Endothelial cell of umbilical vein (primary cell): ENCODE measurements around the gene CNFN. TPM values are rescaled to one million over a fixed set of nuclear protein-coding genes. Genes with fewer than 3 reads are reported as not detected.

Experiments used
- BruUV-seq: library from RNA; stranded (reverse); fragments of 400-500 nt; replicated peaks from 2 replicates; lab custom pipeline; 2021; lab: Mats Ljungman, UMichigan
- CTCF ChIA-PET: fragments of 300-600, 350-600 bp; sonication (Branson Sonifier 250); formaldehyde crosslinking; loops from one replicate; lab custom pipeline; 2021; ENCODE audit warnings: antibody characterized with exemption, inconsistent platforms; lab: Charles Lee
- POLR2A ChIA-PET: fragments of 300-600, 350-600 bp; sonication (Branson Sonifier 250); formaldehyde crosslinking; loops from one replicate; lab custom pipeline; 2021; ENCODE audit warnings: antibody characterized with exemption, inconsistent platforms; lab: Charles Lee
- DNase-seq: peaks from one replicate; pipeline ENCODE4 v3.0.0-alpha.2; 2011; ENCODE audit warnings: low read depth, low spot score
- FAIRE-seq: peaks from 2 replicates; lab custom pipeline; 2011; peaks lifted over from hg19 to GRCh38; lab: Jason Lieb, UNC
- H2AFZ ChIP-seq: 2 replicates; pipeline ENCODE4 v1.6.0; 2012; ENCODE audit warnings: low read depth, low read length, control low read depth, inconsistent platforms
- H3K27ac ChIP-seq: 2 replicates; pipeline ENCODE4 v1.5.1; 2011; ENCODE audit warnings: low read depth, mild to moderate bottlenecking, control low read depth, low read length, moderate library complexity; ENCODE audit not compliant: insufficient read depth
- H3K27me3 ChIP-seq, 2 experiments: 2 replicates each; pipeline versions ENCODE4 v1.6.0 to v1.6.1; 2011; ENCODE audit warnings: low read length in 2 of 2, mixed read lengths in 1 of 2; ENCODE audit not compliant: control insufficient read depth in 2 of 2, insufficient read depth in 2 of 2
- H3K36me3 ChIP-seq, 2 experiments: 2 replicates in 1 of 2; 3 replicates in 1 of 2; pipeline ENCODE4 v1.5.1; 2011; ENCODE audit warnings: low read length in 2 of 2, mild to moderate bottlenecking in 1 of 2, moderate library complexity in 1 of 2; ENCODE audit not compliant: control insufficient read depth in 2 of 2, insufficient read depth in 2 of 2; ENCODE audit errors: extremely low read depth in 1 of 2
- H3K4me1 ChIP-seq: 3 replicates; pipeline ENCODE4 v1.5.1; 2011; ENCODE audit warnings: mild to moderate bottlenecking, low read length; ENCODE audit not compliant: control insufficient read depth, insufficient read depth; ENCODE audit errors: extremely low read depth
- H3K4me2 ChIP-seq: 2 replicates; pipeline ENCODE4 v1.6.1; 2011; ENCODE audit warnings: low read length, control low read depth, mixed read lengths; ENCODE audit not compliant: insufficient read depth
- H3K4me3 ChIP-seq, 3 experiments: fragments of 200-600 bp in 1 of 3; sonication (generic), shearing (Covaris generic) in 1 of 3; replicated peaks in 1 of 3; 2 replicates each; pipeline ENCODE4 v1.5.1; 2011 to 2016; ENCODE audit warnings: control low read depth in 3 of 3, low read length in 3 of 3, mild to moderate bottlenecking in 2 of 3, inconsistent platforms in 1 of 3, low read depth in 1 of 3, moderate library complexity in 1 of 3; ENCODE audit not compliant: insufficient read depth in 1 of 3
- H3K79me2 ChIP-seq: 2 replicates; pipeline ENCODE4 v1.6.0; 2012; ENCODE audit warnings: low read length, inconsistent platforms; ENCODE audit not compliant: control insufficient read depth, insufficient read depth
- H3K9ac ChIP-seq: replicated peaks from 2 replicates; pipeline ENCODE3; 2011; ENCODE audit warnings: low read length, control low read depth; ENCODE audit not compliant: insufficient read depth; ENCODE audit errors: extremely low read depth
- H3K9me1 ChIP-seq: replicated peaks from 3 replicates; pipeline ENCODE4 v1.6.0; 2011; ENCODE audit warnings: mild to moderate bottlenecking, low read length; ENCODE audit not compliant: control insufficient read depth, insufficient read depth; ENCODE audit errors: extremely low read depth
- H3K9me3 ChIP-seq: replicated peaks from 2 replicates; pipeline ENCODE4 v1.5.1; 2012; ENCODE audit warnings: low read length, inconsistent platforms; ENCODE audit not compliant: control insufficient read depth, insufficient read depth
- H4K20me1 ChIP-seq: replicated peaks from 2 replicates; pipeline ENCODE3; 2011; ENCODE audit warnings: mild to moderate bottlenecking, low read length; ENCODE audit not compliant: control insufficient read depth, insufficient read depth; ENCODE audit errors: extremely low read depth
- EZH2 ChIP-seq: IDR thresholded peaks from 2 replicates; pipeline ENCODE4 v1.6.1; 2012; ENCODE audit warnings: borderline replicate concordance, low read depth, mild to moderate bottlenecking, moderate library complexity, low read length, inconsistent platforms; ENCODE audit not compliant: severe bottlenecking
- FOS ChIP-seq: IDR thresholded peaks from 2 replicates; pipeline ENCODE4 v1.6.1; 2011; ENCODE audit warnings: mild to moderate bottlenecking, low read length, moderate library complexity, borderline replicate concordance; ENCODE audit not compliant: insufficient read depth
- GATA2 ChIP-seq: IDR thresholded peaks from 2 replicates; pipeline ENCODE4 v1.7.0; 2011; ENCODE audit warnings: low read depth, mild to moderate bottlenecking, moderate library complexity, mixed read lengths, low read length; ENCODE audit not compliant: insufficient read length, insufficient read depth
- JUN ChIP-seq: IDR thresholded peaks from 2 replicates; pipeline ENCODE4 v1.6.1; 2011; ENCODE audit warnings: borderline replicate concordance, low read depth; ENCODE audit not compliant: insufficient read length, insufficient read depth
- MAX ChIP-seq: IDR thresholded peaks from 2 replicates; pipeline ENCODE4 v1.6.1; 2011; ENCODE audit not compliant: insufficient read depth, insufficient read length
- MYC ChIP-seq: IDR thresholded peaks from one replicate; pipeline ENCODE4 v1.6.1; 2011; ENCODE audit warnings: mild to moderate bottlenecking, low read depth, low read length
- POLR2A ChIP-seq: IDR thresholded peaks from 2 replicates; pipeline ENCODE4 v1.6.1; 2012; ENCODE audit warnings: low read depth, mild to moderate bottlenecking, control low read depth, low read length
- POLR2AphosphoS5 ChIP-seq: IDR thresholded peaks from 2 replicates; pipeline ENCODE4 v1.6.1; 2012; ENCODE audit warnings: low read depth, mild to moderate bottlenecking, control low read depth, low read length, moderate library complexity; ENCODE audit not compliant: insufficient read depth
- dilution Hi-C: fragments of 300-500 bp; cut with MboI; formaldehyde crosslinking; loops from one replicate; pipeline ENCODE4 v1.15.0; 2019; ENCODE audit warnings: low sequenced_read_pairs; ENCODE audit not compliant: extremely low pct_ligation_motif_present
- intact Hi-C: fragments of 100-400 bp; cut with micrococcal nuclease; formaldehyde crosslinking; loops from one replicate; pipeline ENCODE4 v1.10.0; 2022
- polyA plus RNA-seq, 4 experiments: library from polyadenylated mRNA; depleted of rRNA in 3 of 4; stranded (reverse) in 3 of 4; unstranded in 1 of 4; fragments of >200 nt; gene quantifications; 2 replicates each; pipeline versions ENCODE4 v1.2.1 to v1.2.3, GENCODE V29; 2011 to 2012; ENCODE audit warnings: missing spikeins in 1 of 4
- total RNA-seq: library from RNA; stranded (reverse); gene quantifications from 2 replicates; pipeline ENCODE4 v1.2.3, GENCODE V29; 2021
- TF ChIP-seq, protein P1 (sequence below), 2 donors: IDR thresholded peaks; 1 replicate in 1 of 2; 2 replicates in 1 of 2; pipeline ENCODE4 v1.5.1; 2011; ENCODE audit warnings: low read length in 2 of 2, mild to moderate bottlenecking in 2 of 2, moderate library complexity in 2 of 2, control low read depth in 1 of 2, inconsistent platforms in 1 of 2, low read depth in 1 of 2; ENCODE audit not compliant: insufficient read depth in 1 of 2; ENCODE audit errors: extremely low read depth in 1 of 2

CNFN gene
- total and polyA plus RNA-seq, 2 donors (not counting 3 experiments of a cell fraction or from before 2014, with no cell fraction given) = 0.23 to 0.73 TPM

DNA sequence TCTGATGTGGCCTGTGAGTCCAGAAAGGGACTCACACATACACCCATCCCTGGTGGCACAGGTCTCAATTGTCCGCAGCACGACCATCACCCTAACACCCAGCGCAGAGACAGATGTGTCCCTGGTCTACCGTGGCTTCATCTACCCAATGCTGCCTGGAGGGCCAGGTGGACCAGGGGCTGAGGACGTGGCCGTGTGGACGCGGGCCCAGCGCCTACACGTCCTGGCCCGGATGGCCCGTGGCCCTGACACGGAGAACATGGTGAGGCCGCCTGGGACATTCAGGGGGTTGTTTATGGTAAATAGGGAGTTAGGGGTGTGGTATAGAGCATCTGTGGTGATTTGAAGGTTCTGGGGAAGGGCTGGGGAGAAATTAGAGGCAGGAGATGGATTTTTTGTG lies 41.9 kb downstream of the CNFN start:
- Histone ChIP-seq H3K9me3 (no peaks in the 10 kb centered on the region), H4K20me1 (no peaks in the 10 kb centered on the region), H3K9me1 (no peaks in the 10 kb centered on the region), H3K4me1 (no peaks in the 10 kb centered on the region), H3K9ac (no peak overlapping the region), H3K36me3 (peaks cover 0 to 8% of the 10 kb centered on the region in 2 experiments), H2AFZ (no peak overlapping the region), H3K4me2 (no peak overlapping the region), H3K27ac (no peak overlapping the region), H3K79me2 (no peaks in the 10 kb centered on the region), H3K27me3 (no peaks in the 10 kb centered on the region), H3K4me3 (no peak overlapping the region)
- ChIA-PET POLR2A (no interaction called here), CTCF (interaction anchor here (1.1 kb wide), 1 partner anchor 25 kb away, joined by 4 read pairs; no protein-coding TSS in a partner anchor)
- TF ChIP-seq MAX (no peak), MYC (no peak), FOS (no peak), JUN (no peak), EZH2 (no peak), POLR2A (no peak), GATA2 (no peak), POLR2AphosphoS5 (no peak)
- TF ChIP-seq, protein P1, sequence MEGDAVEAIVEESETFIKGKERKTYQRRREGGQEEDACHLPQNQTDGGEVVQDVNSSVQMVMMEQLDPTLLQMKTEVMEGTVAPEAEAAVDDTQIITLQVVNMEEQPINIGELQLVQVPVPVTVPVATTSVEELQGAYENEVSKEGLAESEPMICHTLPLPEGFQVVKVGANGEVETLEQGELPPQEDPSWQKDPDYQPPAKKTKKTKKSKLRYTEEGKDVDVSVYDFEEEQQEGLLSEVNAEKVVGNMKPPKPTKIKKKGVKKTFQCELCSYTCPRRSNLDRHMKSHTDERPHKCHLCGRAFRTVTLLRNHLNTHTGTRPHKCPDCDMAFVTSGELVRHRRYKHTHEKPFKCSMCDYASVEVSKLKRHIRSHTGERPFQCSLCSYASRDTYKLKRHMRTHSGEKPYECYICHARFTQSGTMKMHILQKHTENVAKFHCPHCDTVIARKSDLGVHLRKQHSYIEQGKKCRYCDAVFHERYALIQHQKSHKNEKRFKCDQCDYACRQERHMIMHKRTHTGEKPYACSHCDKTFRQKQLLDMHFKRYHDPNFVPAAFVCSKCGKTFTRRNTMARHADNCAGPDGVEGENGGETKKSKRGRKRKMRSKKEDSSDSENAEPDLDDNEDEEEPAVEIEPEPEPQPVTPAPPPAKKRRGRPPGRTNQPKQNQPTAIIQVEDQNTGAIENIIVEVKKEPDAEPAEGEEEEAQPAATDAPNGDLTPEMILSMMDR (IDR thresholded peaks at IDR 0.05; ENCODE audit: extremely low read depth in 1 of 2, insufficient read depth in 1 of 2, low read depth in 1 of 2, low read length in 2 of 2) = no peak
- FAIRE-seq (no peak), DNase-seq (no peak)
- dilution Hi-C loops = no loop called here
- BruUV-seq = no TSS peak
- intact Hi-C loops = no loop called here
